ENCODE data around the gene ZC3H4.
"Not testable (repeated sequence)": the region's sequence is repeated elsewhere in the genome, so short reads cannot be mapped to it uniquely, and the experiment has no call there.

Gene ZC3H4

GRCh38 chr19:47058621-47059022 is 55.0 kb downstream of the ZC3H4 start:
- H3K27ac ChIP-seq: no peak overlapping the region
- TF ChIP-seq CTCF (IDR thresholded peaks at IDR 0.05): no peak
- no peak for TF ChIP-seq ZFX (IDR thresholded peaks at IDR 0.05; ENCODE audit: borderline replicate concordance)

GRCh38 chr19:47057328-47057727 is 56.2 kb downstream of the ZC3H4 start:
- no peak overlapping the region for H3K27ac ChIP-seq
- TF ChIP-seq CTCF (IDR thresholded peaks at IDR 0.05) (no peak), ZFX (IDR thresholded peaks at IDR 0.05; ENCODE audit: borderline replicate concordance) (no peak)

- H3K27ac ChIP-seq: no peak overlapping the region
- TF ChIP-seq CTCF (IDR thresholded peaks at IDR 0.05): no peak
- TF ChIP-seq ZFX (IDR thresholded peaks at IDR 0.05; ENCODE audit: borderline replicate concordance): no peak
These were observed 57.2 kb downstream of the ZC3H4 start for GRCh38 chr19:47056411-47056810.

- not testable (repeated sequence) for H3K27ac ChIP-seq
These were observed 63.0 kb downstream of the ZC3H4 start for GRCh38 chr19:47050562-47050961.

GRCh38 chr19:47049307-47049700 is 64.3 kb downstream of the ZC3H4 start:
- TF ChIP-seq CTCF (IDR thresholded peaks at IDR 0.05) (no peak), ZFX (IDR thresholded peaks at IDR 0.05; ENCODE audit: borderline replicate concordance) (no peak)
- peak overlapping the region; percentile 40 for H3K27ac ChIP-seq

- H3K27ac ChIP-seq: peak overlapping the region; percentile 77
- TF ChIP-seq ZFX (IDR thresholded peaks at IDR 0.05; ENCODE audit: borderline replicate concordance): no peak
- TF ChIP-seq CTCF (IDR thresholded peaks at IDR 0.05): no peak
These were observed 65.7 kb downstream of the ZC3H4 start for GRCh38 chr19:47047763-47048405.

- peak overlapping the region; percentile 77 for H3K27ac ChIP-seq
- TF ChIP-seq ZFX (IDR thresholded peaks at IDR 0.05; ENCODE audit: borderline replicate concordance): no peak
- TF ChIP-seq CTCF (IDR thresholded peaks at IDR 0.05): no peak
These were observed 66.3 kb downstream of the ZC3H4 start for GRCh38 chr19:47047272-47047762.

Measured in 22Rv1 (cell line).